Activated T-cell treated with anti-CD3 and anti-CD28 coated beads, Interleukin-2, amount 50 U/mL, for 72 hours (primary cell): ENCODE data around the gene KLF1. TPM values are rescaled to one million over a fixed set of nuclear protein-coding genes. Genes with fewer than 3 reads are reported as not detected.

ENCODE experiments used
- ATAC-seq, 2 donors: fragments of 150-1000 bp; cut with Tn5 transposase; replicated peaks in 1 of 2; 2 replicates each; pipeline ENCODE4 v1.10.0; 2021; ENCODE audit warnings: moderate library complexity in 2 of 2, mild to moderate bottlenecking in 1 of 2
- DNase-seq, 2 donors: peaks; one replicate each; pipeline ENCODE4 v3.0.0; 2021 to 2022; ENCODE audit warnings: mixed read lengths in 1 of 2
- H3K27ac Mint-ChIP-seq: one replicate; pipeline ENCODE4 v1.8.0; 2022; ENCODE audit warnings: mild to moderate bottlenecking, moderate library complexity, mixed read lengths
- H3K27me3 Mint-ChIP-seq: one replicate; pipeline ENCODE4 v1.8.0; 2022; ENCODE audit warnings: low read depth, mixed read lengths
- H3K36me3 Mint-ChIP-seq, 2 donors: one replicate each; pipeline ENCODE4 v1.8.0; 2022; ENCODE audit warnings: mixed read lengths in 2 of 2, mild to moderate bottlenecking in 1 of 2; ENCODE audit not compliant: insufficient read depth in 2 of 2
- H3K4me1 Mint-ChIP-seq: one replicate; pipeline ENCODE4 v1.8.0; 2022; ENCODE audit warnings: low read depth, mixed read lengths
- H3K4me3 Mint-ChIP-seq, 2 donors: one replicate each; pipeline ENCODE4 v1.8.0; 2022; ENCODE audit warnings: mild to moderate bottlenecking in 2 of 2, mixed read lengths in 2 of 2, moderate library complexity in 2 of 2
- H3K9me3 Mint-ChIP-seq, 2 donors: one replicate each; pipeline ENCODE4 v1.8.0; 2022; ENCODE audit warnings: mixed read lengths in 2 of 2
- total RNA-seq, 2 donors: library from RNA; stranded (reverse); gene quantifications; one replicate each; pipeline ENCODE4 v1.2.3, GENCODE V29; 2022

KLF1 gene
- total RNA-seq, 2 donors from 2014 or later, result 0.19 to 0.58 TPM

GRCh38 chr19:12885749-12886650 is 1.0 kb downstream of the KLF1 start:
- peaks cover 0 to 2% of the 10 kb centered on the region in 2 donors for H3K9me3 Mint-ChIP-seq
- no peak overlapping the region for H3K27ac Mint-ChIP-seq
- peak overlapping the region; percentile 82 to 83 for H3K4me3 Mint-ChIP-seq
- peaks cover 2 to 5% of the 10 kb centered on the region in 2 donors for H3K36me3 Mint-ChIP-seq
- H3K4me1 Mint-ChIP-seq, result peaks cover 42% of the 10 kb centered on the region
- no peak for DNase-seq
- peak; percentile 16 to 30 for ATAC-seq
- no peaks in the 10 kb centered on the region for H3K27me3 Mint-ChIP-seq

GRCh38 chr19:12884926-12885748 is 1.9 kb downstream of the KLF1 start:
- ATAC-seq, result peak; percentile 78 to 83
- H3K27me3 Mint-ChIP-seq, result no peaks in the 10 kb centered on the region

GRCh38 chr19:12884627-12884925 is 2.4 kb downstream of the KLF1 start:
- DNase-seq, result no peak
- Mint-ChIP-seq H3K9me3 (peaks cover 0 to 2% of the 10 kb centered on the region in 2 donors), H3K36me3 (peaks cover 1 to 5% of the 10 kb centered on the region in 2 donors), H3K4me3 (peak overlapping the region; percentile 93 to 97), H3K27ac (no peak overlapping the region), H3K27me3 (no peaks in the 10 kb centered on the region), H3K4me1 (peaks cover 43% of the 10 kb centered on the region)
- ATAC-seq, result no peak

More at GRCh38 chr19:12884926-12885748, 1.9 kb downstream of the KLF1 start:
- H3K4me1 Mint-ChIP-seq, result peaks cover 42% of the 10 kb centered on the region
- peaks cover 1 to 5% of the 10 kb centered on the region in 2 donors for H3K36me3 Mint-ChIP-seq
- peak; percentile 96 to 97 for DNase-seq
- H3K27ac Mint-ChIP-seq, result no peak overlapping the region
- peaks cover 0 to 2% of the 10 kb centered on the region in 2 donors for H3K9me3 Mint-ChIP-seq
- peak overlapping the region; percentile 93 to 97 for H3K4me3 Mint-ChIP-seq

GRCh38 chr19:12884202-12884601 is 2.8 kb downstream of the KLF1 start:
- Mint-ChIP-seq H3K9me3 (peaks cover 0 to 2% of the 10 kb centered on the region in 2 donors), H3K27ac (no peak overlapping the region), H3K36me3 (peaks cover 1 to 5% of the 10 kb centered on the region in 2 donors), H3K4me3 (peak overlapping the region; percentile 93 to 97), H3K4me1 (peaks cover 46% of the 10 kb centered on the region), H3K27me3 (no peaks in the 10 kb centered on the region)
- ATAC-seq (no peak), DNase-seq (no peak)

GRCh38 chr19:12882589-12882988 is 4.4 kb downstream of the KLF1 start:
- H3K36me3 Mint-ChIP-seq, result peaks cover 1 to 5% of the 10 kb centered on the region in 2 donors
- peaks cover 0 to 2% of the 10 kb centered on the region in 2 donors for H3K9me3 Mint-ChIP-seq
- H3K27ac Mint-ChIP-seq, result peak overlapping the region; percentile 82
- H3K4me1 Mint-ChIP-seq, result peaks cover 46% of the 10 kb centered on the region
- DNase-seq (no peak), ATAC-seq (no peak)
- peak overlapping the region; percentile 94 to 98 for H3K4me3 Mint-ChIP-seq
- no peaks in the 10 kb centered on the region for H3K27me3 Mint-ChIP-seq

GRCh38 chr19:12881172-12881808 is 5.7 kb downstream of the KLF1 start, which contains the start of gene DNASE2:
DNASE2 (minus strand) TSS chr19:12881449; CDS start chr19:12881375, 74 bp downstream.
- ATAC-seq (peak; percentile 65 to 74), DNase-seq (peak; percentile 93 to 94)
- peaks cover 0 to 2% of the 10 kb centered on the region in 2 donors for H3K9me3 Mint-ChIP-seq
- peaks cover 1 to 8% of the 10 kb centered on the region in 2 donors for H3K36me3 Mint-ChIP-seq
- H3K4me3 Mint-ChIP-seq, result peak within 1 kb of the TSS; percentile 94 to 98
- H3K27ac Mint-ChIP-seq, result peak within 1 kb of the TSS; percentile 94
- peaks cover 41% of the 10 kb centered on the region for H3K4me1 Mint-ChIP-seq
- H3K27me3 Mint-ChIP-seq, result no peaks in the 10 kb centered on the region

- H3K9me3 Mint-ChIP-seq, result peaks cover 0 to 2% of the 10 kb centered on the region in 2 donors
- peak overlapping the region; percentile 94 to 98 for H3K4me3 Mint-ChIP-seq
- no peak overlapping the region for H3K27ac Mint-ChIP-seq
- peak in 1 of 2 donors; percentile 3 for ATAC-seq
- no peaks in the 10 kb centered on the region for H3K27me3 Mint-ChIP-seq
- DNase-seq, result no peak
- peaks cover 1 to 8% of the 10 kb centered on the region in 2 donors for H3K36me3 Mint-ChIP-seq
- H3K4me1 Mint-ChIP-seq, result peaks cover 38% of the 10 kb centered on the region
Observed at GRCh38 chr19:12880551-12881171, 6.3 kb downstream of the KLF1 start.

GRCh38 chr19:12875086-12875485 is 11.9 kb downstream of the KLF1 start:
- H3K4me3 Mint-ChIP-seq, result no peak overlapping the region
- peaks cover 8% of the 10 kb centered on the region for H3K4me1 Mint-ChIP-seq
- ATAC-seq, result no peak
- H3K27me3 Mint-ChIP-seq, result no peaks in the 10 kb centered on the region
- H3K36me3 Mint-ChIP-seq, result peaks cover 6 to 8% of the 10 kb centered on the region in 2 donors
- H3K9me3 Mint-ChIP-seq, result peaks cover 0 to 2% of the 10 kb centered on the region in 2 donors
- no peak for DNase-seq
- no peak overlapping the region for H3K27ac Mint-ChIP-seq

- Mint-ChIP-seq H3K4me1 (no peaks in the 10 kb centered on the region), H3K9me3 (peaks cover 0 to 2% of the 10 kb centered on the region in 2 donors), H3K36me3 (peaks cover 6 to 8% of the 10 kb centered on the region in 2 donors), H3K27ac (no peak overlapping the region), H3K27me3 (no peaks in the 10 kb centered on the region), H3K4me3 (peak overlapping the region in 1 of 2 donors; percentile 25)
- ATAC-seq (no peak), DNase-seq (no peak)
Observed at GRCh38 chr19:12873891-12874745, 12.9 kb downstream of the KLF1 start.

- peaks cover 0 to 2% of the 10 kb centered on the region in 2 donors for H3K9me3 Mint-ChIP-seq
- no peak overlapping the region for H3K27ac Mint-ChIP-seq
- DNase-seq, result peak; percentile 59 to 67
Observed at GRCh38 chr19:12872941-12873890, 13.8 kb downstream of the KLF1 start.

GRCh38 chr19:12872255-12872654 is 14.7 kb downstream of the KLF1 start:
- no peak overlapping the region for H3K4me3 Mint-ChIP-seq
- H3K27me3 Mint-ChIP-seq, result no peaks in the 10 kb centered on the region
- H3K4me1 Mint-ChIP-seq, result peaks cover 1% of the 10 kb centered on the region
- peaks cover 0 to 2% of the 10 kb centered on the region in 2 donors for H3K9me3 Mint-ChIP-seq
- no peak overlapping the region for H3K27ac Mint-ChIP-seq
- H3K36me3 Mint-ChIP-seq, result peaks cover 6 to 8% of the 10 kb centered on the region in 2 donors
- DNase-seq (no peak), ATAC-seq (no peak)

More at GRCh38 chr19:12872941-12873890, 13.8 kb downstream of the KLF1 start:
- Mint-ChIP-seq H3K36me3 (peaks cover 6 to 8% of the 10 kb centered on the region in 2 donors), H3K4me3 (peak overlapping the region in 1 of 2 donors; percentile 25), H3K4me1 (no peaks in the 10 kb centered on the region), H3K27me3 (no peaks in the 10 kb centered on the region)
- ATAC-seq, result peak; percentile 71 to 75
